ENCODE measurements around the gene OASL.

OASL gene

GRCh38 chr12:120999191-121000120 lies 39.6 kb downstream of the OASL start:
- Mint-ChIP-seq H3K4me3 (no peak overlapping the region), H3K4me1 (ENCODE audit: low read depth) (no peaks in the 10 kb centered on the region), H3K27me3 (peaks cover 8% of the 10 kb centered on the region), H3K27ac (no peak overlapping the region), H3K36me3 (ENCODE audit: low read depth) (peaks cover 30% of the 10 kb centered on the region), H3K9me3 (no peaks in the 10 kb centered on the region)
- intact Hi-C loops (cut with micrococcal nuclease), result no loop called here

DNA sequence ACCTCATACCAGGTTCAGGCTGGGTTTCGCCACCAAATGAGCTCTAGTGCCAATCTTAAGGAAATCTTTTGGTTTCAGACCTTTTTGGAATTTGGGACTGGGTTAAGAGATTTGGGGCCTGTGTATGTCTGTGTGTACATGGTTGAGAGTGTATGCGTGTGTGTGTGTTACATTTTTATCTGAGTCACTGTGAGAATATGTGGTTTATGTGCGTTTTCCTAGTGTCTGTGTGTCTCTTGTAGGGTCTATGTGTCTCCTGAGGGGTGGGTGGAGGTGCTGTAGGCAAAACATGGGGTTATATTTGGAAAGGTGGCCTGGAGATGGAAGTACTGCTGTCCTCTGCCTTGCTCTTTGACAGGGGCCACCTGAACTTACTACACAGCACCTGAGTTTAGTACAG lies 40.6 kb downstream of the OASL start:
- H3K36me3 Mint-ChIP-seq (ENCODE audit: low read depth), result peaks cover 19% of the 10 kb centered on the region
- H3K4me3 Mint-ChIP-seq, result no peak overlapping the region
- peaks cover 8% of the 10 kb centered on the region for H3K27me3 Mint-ChIP-seq
- no peak overlapping the region for H3K27ac Mint-ChIP-seq
- H3K4me1 Mint-ChIP-seq (ENCODE audit: low read depth), result no peaks in the 10 kb centered on the region
- intact Hi-C loops (cut with micrococcal nuclease), result no loop called here
- no peaks in the 10 kb centered on the region for H3K9me3 Mint-ChIP-seq

DNA sequence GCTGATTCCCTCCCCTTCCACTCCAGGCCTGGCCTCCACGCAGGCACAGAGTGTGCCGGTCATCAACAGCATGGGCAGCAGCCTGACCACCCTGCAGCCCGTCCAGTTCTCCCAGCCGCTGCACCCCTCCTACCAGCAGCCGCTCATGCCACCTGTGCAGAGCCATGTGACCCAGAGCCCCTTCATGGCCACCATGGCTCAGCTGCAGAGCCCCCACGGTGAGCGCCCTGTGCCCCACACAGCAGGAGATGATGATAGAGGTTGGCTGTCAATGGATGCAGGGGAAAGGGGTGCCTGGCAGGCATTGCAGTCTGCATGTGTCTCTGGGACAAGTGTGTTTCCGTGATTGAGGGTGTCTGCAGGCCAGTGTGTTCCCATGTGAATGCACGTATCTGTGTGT lies 41.6 kb downstream of the OASL start:
- intact Hi-C loops (cut with micrococcal nuclease), result no loop called here
- Mint-ChIP-seq H3K4me1 (ENCODE audit: low read depth) (no peaks in the 10 kb centered on the region), H3K9me3 (no peaks in the 10 kb centered on the region), H3K36me3 (ENCODE audit: low read depth) (peaks cover 10% of the 10 kb centered on the region), H3K4me3 (no peak overlapping the region), H3K27ac (no peak overlapping the region), H3K27me3 (peaks cover 8% of the 10 kb centered on the region)

GRCh38 chr12:120996133-120996746 lies 42.8 kb downstream of the OASL start:
- no peaks in the 10 kb centered on the region for H3K36me3 Mint-ChIP-seq (ENCODE audit: low read depth)
- H3K9me3 Mint-ChIP-seq, result no peaks in the 10 kb centered on the region
- peaks cover 8% of the 10 kb centered on the region for H3K27me3 Mint-ChIP-seq
- intact Hi-C loops (cut with micrococcal nuclease), result no loop called here
- H3K4me3 Mint-ChIP-seq, result no peak overlapping the region
- no peak overlapping the region for H3K27ac Mint-ChIP-seq
- H3K4me1 Mint-ChIP-seq (ENCODE audit: low read depth), result no peaks in the 10 kb centered on the region

DNA sequence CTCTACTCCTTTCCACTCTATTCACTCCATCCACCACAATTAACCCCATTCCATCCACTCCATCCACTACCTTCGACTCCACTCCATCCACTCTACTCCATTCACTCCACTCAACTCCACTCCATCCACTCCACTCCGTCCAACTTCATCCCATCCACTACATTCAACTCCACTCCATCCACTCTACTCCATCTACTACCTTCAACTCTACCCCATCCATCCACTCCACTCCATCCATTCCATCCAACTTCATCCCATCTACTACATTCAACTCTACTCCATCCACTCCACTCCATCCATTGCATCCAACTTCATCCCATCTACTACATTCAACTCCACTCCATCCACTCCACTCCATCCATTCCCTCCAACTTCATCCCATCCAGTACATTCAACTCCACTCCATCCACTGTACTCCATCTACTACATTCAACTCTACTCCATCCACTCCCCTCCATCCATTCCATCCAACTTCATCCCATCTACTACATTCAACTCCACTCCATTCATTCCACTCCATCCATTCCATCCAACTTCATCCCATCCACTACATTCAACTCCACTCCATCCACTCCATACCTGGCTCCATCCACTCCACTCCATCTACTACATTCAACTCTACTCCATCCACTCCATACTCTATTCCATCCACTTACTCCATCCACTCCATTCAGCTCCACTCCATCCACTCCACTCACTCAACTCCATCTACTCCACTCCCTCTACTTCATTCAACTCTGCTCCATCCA lies 44.3 kb downstream of the OASL start:
- H3K4me1 Mint-ChIP-seq (ENCODE audit: low read depth), result no peaks in the 10 kb centered on the region
- no peak overlapping the region for H3K27ac Mint-ChIP-seq

DNA sequence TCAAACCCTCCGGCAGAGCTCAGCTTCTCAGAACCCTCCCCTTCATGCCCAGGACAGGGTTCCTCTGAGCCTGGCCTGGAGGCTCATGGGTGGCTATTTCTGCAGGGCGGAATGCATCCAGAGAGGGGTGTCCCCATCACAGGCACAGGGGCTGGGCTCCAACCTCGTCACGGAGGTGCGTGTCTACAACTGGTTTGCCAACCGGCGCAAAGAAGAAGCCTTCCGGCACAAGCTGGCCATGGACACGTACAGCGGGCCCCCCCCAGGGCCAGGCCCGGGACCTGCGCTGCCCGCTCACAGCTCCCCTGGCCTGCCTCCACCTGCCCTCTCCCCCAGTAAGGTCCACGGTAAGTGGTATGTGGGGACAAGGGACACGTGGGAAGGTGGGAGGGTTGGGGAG lies 45.0 kb downstream of the OASL start:
- intact Hi-C loops (cut with micrococcal nuclease), result no loop called here
- Mint-ChIP-seq H3K4me3 (no peak overlapping the region), H3K4me1 (ENCODE audit: low read depth) (no peaks in the 10 kb centered on the region), H3K36me3 (ENCODE audit: low read depth) (no peaks in the 10 kb centered on the region), H3K27me3 (peaks cover 8% of the 10 kb centered on the region), H3K27ac (no peak overlapping the region), H3K9me3 (no peaks in the 10 kb centered on the region)

More for the DNA sequence above, 44.3 kb downstream of the OASL start:
- no peak overlapping the region for H3K4me3 Mint-ChIP-seq
- H3K36me3 Mint-ChIP-seq (ENCODE audit: low read depth), result no peaks in the 10 kb centered on the region
- H3K9me3 Mint-ChIP-seq, result no peaks in the 10 kb centered on the region
- peaks cover 8% of the 10 kb centered on the region for H3K27me3 Mint-ChIP-seq
- intact Hi-C loops (cut with micrococcal nuclease), result no loop called here

GRCh38 chr12:120993496-120993895 lies 45.5 kb downstream of the OASL start:
- H3K9me3 Mint-ChIP-seq, result peaks cover 1% of the 10 kb centered on the region
- H3K36me3 Mint-ChIP-seq (ENCODE audit: low read depth), result no peaks in the 10 kb centered on the region
- no peaks in the 10 kb centered on the region for H3K4me1 Mint-ChIP-seq (ENCODE audit: low read depth)
- no peak overlapping the region for H3K4me3 Mint-ChIP-seq
- H3K27ac Mint-ChIP-seq, result no peak overlapping the region
- peaks cover 10% of the 10 kb centered on the region for H3K27me3 Mint-ChIP-seq
- intact Hi-C loops (cut with micrococcal nuclease), result no loop called here

- Mint-ChIP-seq H3K27me3 (peaks cover 10% of the 10 kb centered on the region), H3K9me3 (peaks cover 6% of the 10 kb centered on the region), H3K4me3 (no peak overlapping the region), H3K36me3 (ENCODE audit: low read depth) (no peaks in the 10 kb centered on the region), H3K4me1 (ENCODE audit: low read depth) (no peaks in the 10 kb centered on the region), H3K27ac (no peak overlapping the region)
- intact Hi-C loops (cut with micrococcal nuclease), result no loop called here
These were observed 46.1 kb downstream of the OASL start for GRCh38 chr12:120992989-120993388.

- Mint-ChIP-seq H3K36me3 (ENCODE audit: low read depth) (no peaks in the 10 kb centered on the region), H3K4me1 (ENCODE audit: low read depth) (no peaks in the 10 kb centered on the region), H3K4me3 (no peak overlapping the region), H3K27me3 (peaks cover 10% of the 10 kb centered on the region), H3K27ac (no peak overlapping the region), H3K9me3 (peaks cover 7% of the 10 kb centered on the region)
- intact Hi-C loops (cut with micrococcal nuclease), result no loop called here
These were observed 47.1 kb downstream of the OASL start for GRCh38 chr12:120991965-120992364.

DNA sequence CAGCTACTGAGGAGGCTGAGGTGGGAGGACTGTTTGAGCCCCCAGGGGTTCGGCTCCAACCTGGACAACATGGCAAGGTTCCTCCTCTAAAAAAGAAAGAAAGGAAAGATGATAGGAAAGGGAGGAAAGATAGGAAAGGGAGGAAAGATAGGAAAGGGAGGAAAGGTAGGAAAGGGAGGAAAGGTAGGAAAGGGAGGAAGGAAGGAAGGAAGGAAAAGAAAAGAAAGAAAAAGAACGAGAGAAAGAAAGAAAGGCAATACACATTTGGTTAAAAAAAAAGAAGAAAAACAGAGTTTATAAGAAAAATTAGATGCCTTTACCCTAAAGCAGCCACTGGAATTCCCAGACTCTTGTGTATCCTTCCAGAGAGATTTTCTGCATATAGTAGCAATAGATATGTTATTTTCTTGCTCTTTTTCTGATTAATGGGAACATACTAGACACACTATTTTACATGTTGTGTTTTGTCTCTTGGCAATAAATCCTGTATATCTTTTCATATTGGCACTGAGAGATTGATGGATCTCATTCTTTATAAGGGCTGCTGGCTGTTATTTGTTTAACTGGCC lies 48.5 kb downstream of the OASL start:
- H3K36me3 Mint-ChIP-seq (ENCODE audit: low read depth), result no peaks in the 10 kb centered on the region
- intact Hi-C loops (cut with micrococcal nuclease), result no loop called here

DNA sequence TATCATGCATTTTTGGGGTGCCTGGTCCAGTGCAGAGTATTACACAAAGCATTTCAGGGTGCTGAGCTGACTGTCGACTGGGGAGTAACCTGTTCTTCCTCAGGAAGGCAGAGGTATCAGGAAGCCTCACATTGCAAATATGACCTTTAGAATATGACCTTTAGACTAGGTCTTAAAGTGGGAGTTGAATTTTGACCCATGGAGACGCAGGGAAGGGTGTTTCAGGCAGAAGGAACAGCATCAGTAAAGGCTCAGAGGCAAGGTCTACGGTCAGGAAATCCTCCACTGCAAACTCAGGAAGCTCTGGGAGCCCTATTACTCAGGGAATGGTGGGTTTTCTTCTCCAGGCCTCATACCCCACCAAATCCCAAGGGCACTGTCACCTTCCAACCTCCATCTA lies 49.4 kb downstream of the OASL start:
- H3K4me1 Mint-ChIP-seq (ENCODE audit: low read depth), result no peaks in the 10 kb centered on the region
- no peak overlapping the region for H3K4me3 Mint-ChIP-seq
- peaks cover 7% of the 10 kb centered on the region for H3K9me3 Mint-ChIP-seq
- H3K27me3 Mint-ChIP-seq, result peaks cover 3% of the 10 kb centered on the region
- H3K36me3 Mint-ChIP-seq (ENCODE audit: low read depth), result no peaks in the 10 kb centered on the region
- H3K27ac Mint-ChIP-seq, result no peak overlapping the region
- intact Hi-C loops (cut with micrococcal nuclease), result no loop called here

More for the DNA sequence above, 48.5 kb downstream of the OASL start:
- Mint-ChIP-seq H3K9me3 (peaks cover 7% of the 10 kb centered on the region), H3K27ac (no peak overlapping the region), H3K4me3 (no peak overlapping the region), H3K4me1 (ENCODE audit: low read depth) (no peaks in the 10 kb centered on the region), H3K27me3 (peaks cover 10% of the 10 kb centered on the region)

DNA sequence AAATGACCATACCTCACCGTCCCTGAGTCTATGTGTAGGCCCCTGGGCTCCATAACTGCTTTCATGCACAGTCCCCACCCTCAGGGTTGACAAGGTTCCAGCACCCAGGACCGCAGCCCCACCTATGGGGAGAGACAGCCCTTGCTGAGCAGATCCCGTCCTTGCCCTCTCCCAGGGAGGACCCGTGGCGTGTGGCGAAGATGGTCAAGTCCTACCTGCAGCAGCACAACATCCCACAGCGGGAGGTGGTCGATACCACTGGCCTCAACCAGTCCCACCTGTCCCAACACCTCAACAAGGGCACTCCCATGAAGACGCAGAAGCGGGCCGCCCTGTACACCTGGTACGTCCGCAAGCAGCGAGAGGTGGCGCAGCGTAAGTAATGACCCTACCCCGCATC lies 50.4 kb downstream of the OASL start:
- Mint-ChIP-seq H3K4me1 (ENCODE audit: low read depth) (no peaks in the 10 kb centered on the region), H3K9me3 (peaks cover 7% of the 10 kb centered on the region), H3K4me3 (no peak overlapping the region), H3K36me3 (ENCODE audit: low read depth) (no peaks in the 10 kb centered on the region), H3K27ac (no peak overlapping the region), H3K27me3 (peaks cover 2% of the 10 kb centered on the region)
- intact Hi-C loops (cut with micrococcal nuclease), result no loop called here

GRCh38 chr12:120988234-120988633 lies 50.8 kb downstream of the OASL start:
- no peak overlapping the region for H3K4me3 Mint-ChIP-seq
- H3K9me3 Mint-ChIP-seq, result peaks cover 7% of the 10 kb centered on the region
- H3K4me1 Mint-ChIP-seq (ENCODE audit: low read depth), result no peaks in the 10 kb centered on the region

More at GRCh38 chr12:120988234-120988633, 50.8 kb downstream of the OASL start:
- intact Hi-C loops (cut with micrococcal nuclease), result no loop called here
- no peaks in the 10 kb centered on the region for H3K36me3 Mint-ChIP-seq (ENCODE audit: low read depth)
- H3K27me3 Mint-ChIP-seq, result peaks cover 2% of the 10 kb centered on the region
- no peak overlapping the region for H3K27ac Mint-ChIP-seq

Data from dendritic cell treated with granulocyte-macrophage colony-stimulating factor and Interleukin-4, amounts not matched to agents 40 ng/mL and 50 ng/mL, for 4 days (primary cell).